Measurements from ENCODE around the gene TIMM13.
"Not testable (repeated sequence)": the region's sequence is repeated elsewhere in the genome, so short reads cannot be mapped to it uniquely, and the experiment has no call there.

The TIMM13 gene

DNA sequence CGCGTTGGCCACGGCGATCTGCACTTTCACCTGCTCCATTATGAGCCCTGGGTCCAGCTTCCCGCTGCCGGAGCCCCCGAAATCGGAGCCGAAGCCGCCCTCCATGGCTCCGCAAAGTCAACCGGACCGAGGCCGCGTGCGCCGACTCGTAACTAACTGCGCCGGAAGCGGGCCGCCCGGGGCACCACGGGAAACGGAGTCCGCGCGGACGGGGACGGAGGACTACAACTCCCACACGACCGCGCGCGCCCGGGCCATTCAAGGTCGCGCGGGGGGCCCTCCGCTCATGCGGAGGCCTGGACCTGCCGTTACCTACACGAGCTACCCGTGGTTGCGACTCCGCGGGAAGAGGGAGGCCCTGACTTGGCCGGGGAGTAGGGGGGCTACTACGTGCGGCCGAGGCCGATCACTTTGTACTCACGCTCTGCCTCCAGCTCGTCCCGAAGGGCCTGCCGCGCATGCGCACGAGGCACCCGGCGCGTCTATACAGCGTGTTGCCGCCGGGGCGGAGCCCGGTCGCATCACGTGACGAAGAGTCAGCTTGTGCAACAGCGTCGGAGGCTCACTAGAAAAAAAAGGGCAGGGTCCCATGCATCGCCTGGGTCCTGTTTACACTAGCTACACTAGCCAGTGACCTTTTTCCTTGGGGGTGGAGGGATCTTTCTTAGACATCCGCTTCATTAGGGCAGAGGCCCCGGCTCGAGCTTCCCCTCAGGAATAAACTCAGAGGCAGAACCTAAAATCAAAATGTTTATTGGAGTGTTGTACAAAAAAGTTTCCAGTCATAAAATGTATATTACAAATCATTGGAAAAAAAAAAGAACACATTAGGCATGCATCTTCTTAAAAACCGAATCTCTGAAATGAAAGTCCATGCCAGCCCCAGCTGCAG lies at the start of gene TIMM13:
Gene TIMM13, minus strand, starts transcription at position 158 of the 892 bp plus-strand sequence. Its CDS starts 53 bp downstream, at position 105.
- peak within 1 kb of the TSS; percentile 81 for H3K4me3 ChIP-seq (ENCODE audit: low read length)
- TF ChIP-seq, protein P1, sequence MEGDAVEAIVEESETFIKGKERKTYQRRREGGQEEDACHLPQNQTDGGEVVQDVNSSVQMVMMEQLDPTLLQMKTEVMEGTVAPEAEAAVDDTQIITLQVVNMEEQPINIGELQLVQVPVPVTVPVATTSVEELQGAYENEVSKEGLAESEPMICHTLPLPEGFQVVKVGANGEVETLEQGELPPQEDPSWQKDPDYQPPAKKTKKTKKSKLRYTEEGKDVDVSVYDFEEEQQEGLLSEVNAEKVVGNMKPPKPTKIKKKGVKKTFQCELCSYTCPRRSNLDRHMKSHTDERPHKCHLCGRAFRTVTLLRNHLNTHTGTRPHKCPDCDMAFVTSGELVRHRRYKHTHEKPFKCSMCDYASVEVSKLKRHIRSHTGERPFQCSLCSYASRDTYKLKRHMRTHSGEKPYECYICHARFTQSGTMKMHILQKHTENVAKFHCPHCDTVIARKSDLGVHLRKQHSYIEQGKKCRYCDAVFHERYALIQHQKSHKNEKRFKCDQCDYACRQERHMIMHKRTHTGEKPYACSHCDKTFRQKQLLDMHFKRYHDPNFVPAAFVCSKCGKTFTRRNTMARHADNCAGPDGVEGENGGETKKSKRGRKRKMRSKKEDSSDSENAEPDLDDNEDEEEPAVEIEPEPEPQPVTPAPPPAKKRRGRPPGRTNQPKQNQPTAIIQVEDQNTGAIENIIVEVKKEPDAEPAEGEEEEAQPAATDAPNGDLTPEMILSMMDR (IDR thresholded peaks at IDR 0.05; ENCODE audit: insufficient read depth, low read depth, low read length, missing control alignments): no peak
- DNase-seq (ENCODE audit: low read depth): peak; percentile 96

DNA sequence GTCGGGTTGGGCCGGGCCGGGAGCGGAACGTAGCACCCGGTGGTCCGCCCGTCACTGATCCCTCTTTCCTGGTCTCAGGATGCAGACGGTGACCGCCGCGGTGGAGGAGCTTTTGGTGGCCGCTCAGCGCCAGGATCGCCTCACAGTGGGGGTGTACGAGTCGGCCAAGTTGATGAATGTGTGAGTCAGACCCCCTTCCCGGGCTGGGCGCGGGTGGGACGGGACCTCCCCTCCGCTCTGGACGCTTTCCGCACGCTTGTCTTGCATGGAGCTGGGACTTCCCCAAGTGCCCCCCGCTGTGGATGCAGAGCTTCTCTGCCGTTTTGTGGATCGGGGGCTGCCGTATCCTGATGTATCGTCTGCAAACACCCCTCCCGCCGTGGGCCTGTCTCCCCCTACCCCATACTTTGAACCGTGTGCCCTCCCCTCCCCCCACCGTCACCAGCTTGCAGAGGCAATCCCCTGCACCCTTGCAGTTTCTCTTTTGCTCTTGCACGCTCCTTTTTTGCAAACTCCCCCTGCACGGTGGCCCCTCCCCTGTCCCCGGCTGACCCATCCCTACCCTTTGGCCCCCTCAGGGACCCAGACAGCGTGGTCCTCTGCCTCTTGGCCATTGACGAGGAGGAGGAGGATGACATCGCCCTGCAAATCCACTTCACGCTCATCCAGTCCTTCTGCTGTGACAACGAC lies 49.2 kb upstream of the TIMM13 start:
- peak; percentile 44 for DNase-seq (ENCODE audit: low read depth)
- TF ChIP-seq, protein P1 (IDR thresholded peaks at IDR 0.05; ENCODE audit: insufficient read depth, low read depth, low read length, missing control alignments): no peak
- peak overlapping the region; percentile 93 for H3K4me3 ChIP-seq (ENCODE audit: low read length)

DNA sequence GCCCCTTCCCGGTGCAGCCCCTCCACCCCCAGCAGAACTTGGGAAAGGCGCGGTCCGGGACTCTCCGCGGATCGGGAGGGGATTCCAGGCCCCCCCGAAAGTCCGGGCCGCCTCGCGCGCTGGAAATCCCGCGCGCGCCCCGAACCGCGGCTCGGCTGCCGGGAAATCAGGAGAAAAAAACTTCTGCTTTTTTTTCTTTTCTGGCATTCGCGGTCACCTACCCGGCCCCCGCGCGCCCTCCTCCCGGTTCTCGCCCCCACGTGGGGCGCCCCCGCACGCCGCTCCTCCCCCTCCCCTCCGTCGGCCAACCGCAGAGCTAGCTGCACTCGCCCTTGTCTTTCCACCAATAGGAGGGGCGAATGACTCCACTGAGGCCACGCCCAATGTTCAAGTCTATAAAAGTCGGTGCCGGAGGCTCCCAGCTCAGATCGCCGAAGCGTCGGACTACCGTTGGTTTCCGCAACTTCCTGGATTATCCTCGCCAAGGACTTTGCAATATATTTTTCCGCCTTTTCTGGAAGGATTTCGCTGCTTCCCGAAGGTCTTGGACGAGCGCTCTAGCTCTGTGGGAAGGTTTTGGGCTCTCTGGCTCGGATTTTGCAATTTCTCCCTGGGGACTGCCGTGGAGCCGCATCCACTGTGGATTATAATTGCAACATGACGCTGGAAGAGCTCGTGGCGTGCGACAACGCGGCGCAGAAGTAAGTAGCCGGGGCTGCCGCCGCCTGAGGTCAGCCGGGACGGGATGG lies 48.5 kb upstream of the TIMM13 start, which contains the start of gene GADD45B:
Gene GADD45B, plus strand, starts transcription at position 426 of the 749 bp plus-strand sequence. Its CDS starts 232 bp downstream, at position 658.
- TF ChIP-seq, protein P1 (IDR thresholded peaks at IDR 0.05; ENCODE audit: insufficient read depth, low read depth, low read length, missing control alignments): no peak
- peak within 1 kb of the TSS; percentile 93 for H3K4me3 ChIP-seq (ENCODE audit: low read length)
- DNase-seq (ENCODE audit: low read depth): peak; percentile 97

DNA sequence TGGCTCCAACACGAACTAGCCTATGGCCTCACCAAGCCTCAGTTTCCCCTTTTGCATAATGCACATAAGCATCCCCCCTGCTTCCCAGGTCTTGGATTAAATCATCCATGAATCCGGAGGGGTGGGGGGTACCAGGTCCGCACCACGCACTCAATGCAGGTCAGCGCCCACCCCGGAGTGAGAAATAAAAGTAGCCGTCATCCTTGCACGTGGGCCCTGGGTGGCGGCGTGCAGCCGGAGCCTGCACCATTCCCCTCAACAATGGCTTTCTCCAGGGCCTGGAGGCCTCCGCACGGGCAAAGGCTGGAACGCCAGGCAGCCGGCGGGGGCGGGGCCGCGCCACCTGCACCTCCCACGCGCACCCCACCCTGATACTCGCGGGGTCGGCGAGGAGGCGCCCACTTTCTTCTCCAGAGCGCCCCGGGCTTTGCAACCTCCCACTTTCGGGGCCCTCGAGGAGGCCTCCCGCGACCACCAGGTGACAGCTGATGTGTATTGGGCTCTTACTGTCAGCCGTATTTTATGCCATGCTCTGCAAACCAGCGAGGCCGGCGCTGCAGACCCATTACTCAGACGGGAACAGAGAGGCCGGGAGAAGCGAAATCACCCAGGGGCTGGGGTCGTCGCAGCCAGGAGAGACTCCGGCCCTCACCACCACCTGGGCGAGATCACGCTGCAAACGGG lies 47.8 kb upstream of the TIMM13 start:
- peak; percentile 66 for DNase-seq (ENCODE audit: low read depth)
- TF ChIP-seq, protein P1 (IDR thresholded peaks at IDR 0.05; ENCODE audit: insufficient read depth, low read depth, low read length, missing control alignments): no peak
- H3K4me3 ChIP-seq (ENCODE audit: low read length): peak overlapping the region; percentile 93

DNA sequence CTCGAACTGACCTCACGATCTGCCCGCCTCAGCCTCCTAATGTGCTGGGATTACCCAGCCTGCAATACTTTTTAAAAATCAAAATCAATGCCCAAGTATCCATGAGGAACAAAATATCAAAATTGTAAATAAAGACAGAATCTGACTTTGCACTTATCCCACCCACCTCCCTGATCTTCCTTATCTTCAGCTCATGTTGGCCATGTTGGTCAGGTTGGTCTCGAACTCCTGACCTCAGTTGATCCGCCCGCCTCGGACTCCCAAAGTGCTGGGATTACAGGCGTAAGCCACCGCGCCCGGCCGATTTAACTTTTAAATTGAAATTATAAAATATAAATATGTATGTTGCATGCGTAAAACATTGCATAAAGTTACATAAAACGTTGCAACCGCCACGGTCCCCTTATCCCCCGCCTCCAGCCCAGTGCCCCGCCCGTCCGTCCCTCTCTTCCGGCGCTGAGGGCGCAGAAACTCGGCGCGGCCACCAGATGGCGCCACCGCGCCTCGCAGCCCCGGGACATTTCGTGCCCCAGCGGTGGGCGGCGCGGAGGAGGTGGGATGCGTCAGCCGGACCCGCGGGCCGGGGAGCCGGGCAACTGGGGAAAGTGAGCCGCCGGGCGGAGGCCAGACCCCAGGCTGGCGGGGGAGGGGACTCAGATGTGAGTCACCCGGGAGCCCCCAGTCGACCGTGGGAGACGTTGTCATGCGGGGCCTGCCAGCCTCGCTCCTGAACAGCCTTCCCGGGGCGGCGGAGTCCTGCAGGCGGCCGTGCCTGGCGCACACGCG lies 47.0 kb upstream of the TIMM13 start:
- TF ChIP-seq, protein P1 (IDR thresholded peaks at IDR 0.05; ENCODE audit: insufficient read depth, low read depth, low read length, missing control alignments): peak; percentile 63
- peak overlapping the region; percentile 93 for H3K4me3 ChIP-seq (ENCODE audit: low read length)
- peak; percentile 81 for DNase-seq (ENCODE audit: low read depth)

DNA sequence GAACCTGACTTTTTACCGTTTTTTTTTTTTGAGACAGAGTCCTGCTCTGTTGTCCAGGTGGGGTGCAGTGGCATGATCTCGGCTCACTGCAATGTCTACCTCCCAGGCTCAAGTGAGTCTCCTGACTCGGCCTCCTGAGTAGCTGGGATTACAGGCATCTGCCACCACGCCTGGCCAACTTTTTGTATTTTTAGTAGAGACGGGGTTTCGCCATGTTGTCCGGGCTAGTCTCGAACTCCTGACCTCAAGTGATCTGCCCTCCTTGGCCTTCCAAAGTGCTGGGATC lies 42.5 kb upstream of the TIMM13 start:
- DNase-seq (ENCODE audit: low read depth); H3K4me3 ChIP-seq (ENCODE audit: low read length): not testable (repeated sequence)

Measured in epithelial cell of esophagus (primary cell).